ENCODE measurements around the gene ACTN1. TPM values are rescaled to one million over a fixed set of nuclear protein-coding genes. Genes with fewer than 3 reads are reported as not detected.

The ACTN1 gene
- total and polyA plus RNA-seq, 2 of the 8 experiments (the other 6 are each of a cell fraction or from before 2014, with no cell fraction given), result 236 to 262 TPM

- TF ChIP-seq MAX (IDR thresholded peaks at IDR 0.05), result no peak
- TF ChIP-seq ATF2 (IDR thresholded peaks at IDR 0.05; ENCODE audit: low read length), result no peak
- TF ChIP-seq EP300 (IDR thresholded peaks at IDR 0.05; ENCODE audit: borderline replicate concordance in 1 of 2, low read depth in 2 of 2, low read length in 2 of 2), result no peak
- no peak for TF ChIP-seq RFX5 (IDR thresholded peaks at IDR 0.05; ENCODE audit: borderline replicate concordance, low read depth, low read length)
- TF ChIP-seq YY1 (IDR thresholded peaks at IDR 0.05; ENCODE audit: low read depth, low read length), result no peak
- TF ChIP-seq KDM4A (IDR thresholded peaks at IDR 0.05; ENCODE audit: low read depth, low read length, severe bottlenecking), result no peak
- no peak for TF ChIP-seq TEAD4 (IDR thresholded peaks at IDR 0.05; ENCODE audit: low read depth, low read length)
Measured at GRCh38 chr14:68953196-68953555, 25.9 kb downstream of the ACTN1 start (continued).

All from H1 (cell line).